ENCODE measurements around the gene CSF1.

The CSF1 gene

DNA sequence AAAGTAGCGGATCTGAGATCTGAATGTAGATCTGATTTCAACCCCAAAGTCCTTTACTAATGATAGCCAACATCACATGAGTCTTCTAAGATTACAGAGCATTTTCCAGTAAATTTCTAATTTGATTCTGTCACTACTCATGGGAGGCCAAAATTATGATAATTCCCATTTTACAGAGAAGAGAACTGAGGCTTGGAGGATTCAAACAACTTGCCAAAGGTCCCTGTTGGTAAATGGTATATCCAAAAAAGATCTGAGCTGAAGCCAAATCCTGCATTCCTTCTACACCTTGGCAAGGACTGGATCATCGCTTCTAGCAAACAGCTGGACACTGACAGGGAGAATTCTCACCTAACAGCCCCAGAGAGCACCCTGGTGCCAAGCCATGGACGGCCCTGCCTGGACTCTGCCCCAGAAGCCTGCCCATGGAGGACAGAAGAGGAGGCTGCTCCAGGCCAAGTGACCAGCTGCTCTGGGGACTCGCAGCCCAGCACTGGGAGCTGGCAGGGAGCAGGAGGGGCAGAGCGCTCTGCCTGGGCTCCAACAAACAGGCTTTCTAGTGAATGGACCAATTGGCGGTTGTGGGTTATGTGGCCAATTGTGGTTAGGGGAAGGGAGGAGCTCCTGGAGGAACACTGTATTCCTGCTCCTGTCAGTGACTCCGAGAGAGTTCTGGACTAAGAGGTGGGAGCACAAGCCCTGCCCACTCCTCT is 6.4 kb upstream of the CSF1 start:
- H3K4me3 ChIP-seq (ENCODE audit: insufficient read length, low read depth) = no peak overlapping the region
- H3K4me1 ChIP-seq (ENCODE audit: insufficient read depth, insufficient read length) = peaks cover 2% of the 10 kb centered on the region
- no peak for DNase-seq (ENCODE audit: low read depth, low spot score)
- H3K27me3 ChIP-seq (ENCODE audit: insufficient read depth, insufficient read length) = peaks cover 37% of the 10 kb centered on the region
- no peak overlapping the region for H3K9ac ChIP-seq (ENCODE audit: insufficient read length, low read depth)
- H3K9me3 ChIP-seq (ENCODE audit: insufficient read depth, low read length) = no peaks in the 10 kb centered on the region
- H3K36me3 ChIP-seq (ENCODE audit: insufficient read depth, insufficient read length, low read length) = no peaks in the 10 kb centered on the region
- TF ChIP-seq YY1 (IDR thresholded peaks at IDR 0.05; ENCODE audit: insufficient read depth, insufficient read length) (no peak), ZNF274 (IDR thresholded peaks at IDR 0.05; ENCODE audit: low read depth, low read length) (no peak), SUZ12 (IDR thresholded peaks at IDR 0.05; ENCODE audit: extremely low read depth, insufficient read depth, insufficient read length) (no peak)

DNA sequence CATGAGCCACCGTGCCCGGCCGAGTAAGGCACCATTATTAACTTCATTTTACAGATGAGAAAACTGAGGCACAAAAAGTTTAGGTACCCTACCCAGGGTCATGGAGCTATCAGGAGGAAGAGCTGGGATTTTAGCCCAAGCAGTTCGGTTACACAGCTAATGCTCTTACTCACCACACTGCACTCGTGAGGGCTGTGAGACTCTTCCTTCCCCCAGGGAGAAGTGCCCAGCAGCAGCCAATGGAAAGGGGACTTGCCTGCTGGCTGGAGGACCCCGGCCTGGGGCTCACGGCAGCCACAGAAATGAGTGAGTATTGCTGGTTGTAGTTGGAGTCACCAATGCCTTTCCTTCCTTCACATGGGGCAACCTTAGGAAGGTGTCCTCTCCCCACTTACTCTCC is 5.2 kb upstream of the CSF1 start:
- no peak for DNase-seq (ENCODE audit: low read depth, low spot score)
- Histone ChIP-seq H3K27me3 (ENCODE audit: insufficient read depth, insufficient read length) (peaks cover 49% of the 10 kb centered on the region), H3K9me3 (ENCODE audit: insufficient read depth, low read length) (no peaks in the 10 kb centered on the region), H3K36me3 (ENCODE audit: insufficient read depth, insufficient read length, low read length) (no peaks in the 10 kb centered on the region), H3K4me1 (ENCODE audit: insufficient read depth, insufficient read length) (peaks cover 6% of the 10 kb centered on the region), H3K4me3 (ENCODE audit: insufficient read length, low read depth) (no peak overlapping the region), H3K9ac (ENCODE audit: insufficient read length, low read depth) (no peak overlapping the region)
- no peak for TF ChIP-seq SUZ12 (IDR thresholded peaks at IDR 0.05; ENCODE audit: extremely low read depth, insufficient read depth, insufficient read length)
- TF ChIP-seq YY1 (IDR thresholded peaks at IDR 0.05; ENCODE audit: insufficient read depth, insufficient read length) = no peak
- TF ChIP-seq ZNF274 (IDR thresholded peaks at IDR 0.05; ENCODE audit: low read depth, low read length) = no peak

DNA sequence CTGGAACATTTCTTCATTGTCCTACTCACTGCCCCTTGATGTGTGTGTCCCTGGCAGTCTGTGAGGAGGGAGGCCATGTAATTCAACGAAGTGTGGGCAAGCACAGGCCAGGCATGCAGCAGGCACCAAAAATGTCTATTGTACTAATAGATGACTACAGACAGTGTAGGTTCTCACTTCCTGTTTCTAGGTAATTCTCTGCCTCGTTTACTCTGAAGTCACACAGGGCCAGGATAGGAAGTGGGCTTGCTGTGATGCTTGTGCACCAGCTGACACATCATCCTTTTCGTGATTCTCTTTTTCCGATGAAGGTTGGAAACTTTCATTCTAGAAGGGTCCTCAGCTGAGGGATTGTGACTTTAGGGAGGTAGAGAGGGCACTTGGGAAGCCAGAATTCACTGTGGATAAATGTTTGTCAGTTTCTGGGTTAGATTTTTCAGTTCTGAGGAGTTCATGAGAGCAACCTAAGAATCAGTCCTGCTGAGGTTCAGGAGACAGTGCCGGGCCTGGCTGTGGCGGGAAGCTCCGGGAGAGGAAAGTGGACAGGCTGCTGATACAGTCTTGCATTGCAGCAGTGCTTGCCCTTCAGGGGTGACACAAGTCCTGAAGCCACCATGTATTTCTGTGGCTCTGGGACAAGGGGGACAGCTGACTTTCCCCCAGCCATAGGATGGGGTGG is 4.3 kb upstream of the CSF1 start:
- H3K4me3 ChIP-seq (ENCODE audit: insufficient read length, low read depth) = no peak overlapping the region
- no peak overlapping the region for H3K9ac ChIP-seq (ENCODE audit: insufficient read length, low read depth)
- H3K4me1 ChIP-seq (ENCODE audit: insufficient read depth, insufficient read length) = peaks cover 6% of the 10 kb centered on the region
- no peaks in the 10 kb centered on the region for H3K9me3 ChIP-seq (ENCODE audit: insufficient read depth, low read length)
- TF ChIP-seq YY1 (IDR thresholded peaks at IDR 0.05; ENCODE audit: insufficient read depth, insufficient read length) (no peak), SUZ12 (IDR thresholded peaks at IDR 0.05; ENCODE audit: extremely low read depth, insufficient read depth, insufficient read length) (no peak), ZNF274 (IDR thresholded peaks at IDR 0.05; ENCODE audit: low read depth, low read length) (no peak)
- DNase-seq (ENCODE audit: low read depth, low spot score) = no peak
- H3K27me3 ChIP-seq (ENCODE audit: insufficient read depth, insufficient read length) = peaks cover 50% of the 10 kb centered on the region
- H3K36me3 ChIP-seq (ENCODE audit: insufficient read depth, insufficient read length, low read length) = no peaks in the 10 kb centered on the region

GRCh38 chr1:109906839-109907180 is 3.8 kb upstream of the CSF1 start:
- H3K9ac ChIP-seq (ENCODE audit: insufficient read length, low read depth) = no peak overlapping the region
- DNase-seq (ENCODE audit: low read depth, low spot score) = no peak
- H3K27me3 ChIP-seq (ENCODE audit: insufficient read depth, insufficient read length) = peaks cover 50% of the 10 kb centered on the region
- H3K9me3 ChIP-seq (ENCODE audit: insufficient read depth, low read length) = no peaks in the 10 kb centered on the region
- no peaks in the 10 kb centered on the region for H3K36me3 ChIP-seq (ENCODE audit: insufficient read depth, insufficient read length, low read length)
- TF ChIP-seq ZNF274 (IDR thresholded peaks at IDR 0.05; ENCODE audit: low read depth, low read length) (no peak), YY1 (IDR thresholded peaks at IDR 0.05; ENCODE audit: insufficient read depth, insufficient read length) (no peak), SUZ12 (IDR thresholded peaks at IDR 0.05; ENCODE audit: extremely low read depth, insufficient read depth, insufficient read length) (no peak)
- peaks cover 8% of the 10 kb centered on the region for H3K4me1 ChIP-seq (ENCODE audit: insufficient read depth, insufficient read length)
- H3K4me3 ChIP-seq (ENCODE audit: insufficient read length, low read depth) = no peak overlapping the region

DNA sequence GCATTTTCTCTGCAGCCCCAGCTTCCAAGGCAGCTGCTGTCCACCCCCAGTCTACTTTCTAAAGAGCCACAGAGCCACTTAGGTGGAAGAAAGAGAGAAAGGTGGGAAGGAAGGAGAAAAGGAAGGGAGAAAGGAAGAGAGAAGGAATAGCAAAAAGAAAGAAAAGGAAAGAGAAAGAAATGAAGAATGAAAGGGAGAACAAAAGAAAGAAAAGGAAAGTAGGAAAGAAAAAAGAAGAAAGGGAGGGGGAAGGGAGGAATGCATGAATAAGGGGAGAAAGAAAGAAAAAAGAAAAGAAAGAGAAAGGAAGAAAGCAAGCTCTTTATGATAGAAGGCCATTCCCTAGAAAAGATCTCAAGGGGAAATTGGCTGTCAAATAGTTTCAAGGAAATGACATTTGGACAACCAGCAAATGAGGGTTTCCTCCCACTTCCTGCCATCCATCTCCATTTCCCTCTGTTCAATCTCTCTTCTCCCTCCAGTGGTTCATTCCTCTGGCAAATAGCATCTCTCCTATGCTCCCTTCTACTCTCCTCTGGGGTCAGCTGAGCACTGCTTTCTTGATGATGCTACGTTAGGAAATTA is 3.4 kb upstream of the CSF1 start:
- no peaks in the 10 kb centered on the region for H3K9me3 ChIP-seq (ENCODE audit: insufficient read depth, low read length)
- no peak for DNase-seq (ENCODE audit: low read depth, low spot score)
- no peaks in the 10 kb centered on the region for H3K36me3 ChIP-seq (ENCODE audit: insufficient read depth, insufficient read length, low read length)
- H3K9ac ChIP-seq (ENCODE audit: insufficient read length, low read depth) = no peak overlapping the region
- TF ChIP-seq ZNF274 (IDR thresholded peaks at IDR 0.05; ENCODE audit: low read depth, low read length) (no peak), SUZ12 (IDR thresholded peaks at IDR 0.05; ENCODE audit: extremely low read depth, insufficient read depth, insufficient read length) (no peak), YY1 (IDR thresholded peaks at IDR 0.05; ENCODE audit: insufficient read depth, insufficient read length) (no peak)
- peaks cover 12% of the 10 kb centered on the region for H3K4me1 ChIP-seq (ENCODE audit: insufficient read depth, insufficient read length)
- no peak overlapping the region for H3K4me3 ChIP-seq (ENCODE audit: insufficient read length, low read depth)
- H3K27me3 ChIP-seq (ENCODE audit: insufficient read depth, insufficient read length) = peaks cover 50% of the 10 kb centered on the region

DNA sequence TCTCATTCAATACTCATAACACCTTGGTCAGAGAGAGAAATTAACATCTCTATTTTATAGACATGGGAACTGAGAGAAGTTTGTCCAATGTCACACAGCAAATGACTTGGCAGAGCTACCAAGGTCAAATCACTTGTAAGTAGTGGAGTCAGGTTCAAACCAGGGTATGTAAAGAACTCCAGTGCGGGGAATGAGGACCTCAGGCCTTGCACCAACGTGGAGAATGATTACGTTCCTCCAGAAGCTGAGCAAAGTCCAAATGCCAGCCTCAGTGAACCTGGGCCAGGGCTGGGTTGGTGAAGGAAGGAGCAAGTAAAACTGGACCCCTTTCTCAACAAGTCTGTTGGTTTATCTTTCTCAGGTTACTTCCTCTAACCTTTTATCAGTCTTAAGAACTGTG is 1.8 kb upstream of the CSF1 start:
- Histone ChIP-seq H3K27me3 (ENCODE audit: insufficient read depth, insufficient read length) (peaks cover 50% of the 10 kb centered on the region), H3K9ac (ENCODE audit: insufficient read length, low read depth) (no peak overlapping the region)

DNA sequence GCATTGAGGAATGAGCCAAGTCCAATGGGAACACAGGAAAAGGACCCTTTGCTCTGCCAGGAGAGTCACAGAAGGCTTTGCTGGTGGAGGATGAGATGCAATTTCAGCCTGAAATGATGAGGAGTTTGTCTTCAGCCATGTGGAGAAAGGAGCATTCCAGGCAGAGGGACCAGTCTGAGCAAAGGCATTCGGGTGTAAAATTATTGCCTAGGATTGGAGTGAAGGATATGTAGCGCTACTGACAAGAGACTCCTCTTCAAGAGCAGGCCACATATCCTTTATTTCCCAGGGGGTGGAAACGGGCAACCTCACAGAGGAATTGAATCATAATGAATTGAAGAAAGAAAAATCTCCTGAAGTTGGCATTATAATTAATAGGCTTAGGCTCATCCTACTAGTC is 1.1 kb upstream of the CSF1 start:
- H3K9ac ChIP-seq (ENCODE audit: insufficient read length, low read depth) = no peak overlapping the region
- H3K27me3 ChIP-seq (ENCODE audit: insufficient read depth, insufficient read length) = peaks cover 50% of the 10 kb centered on the region
- peaks cover 18% of the 10 kb centered on the region for H3K36me3 ChIP-seq (ENCODE audit: insufficient read depth, insufficient read length, low read length)
- H3K9me3 ChIP-seq (ENCODE audit: insufficient read depth, low read length) = no peaks in the 10 kb centered on the region
- no peak for TF ChIP-seq YY1 (IDR thresholded peaks at IDR 0.05; ENCODE audit: insufficient read depth, insufficient read length)
- no peak for TF ChIP-seq SUZ12 (IDR thresholded peaks at IDR 0.05; ENCODE audit: extremely low read depth, insufficient read depth, insufficient read length)
- DNase-seq (ENCODE audit: low read depth, low spot score) = no peak
- H3K4me3 ChIP-seq (ENCODE audit: insufficient read length, low read depth) = no peak overlapping the region
- peaks cover 13% of the 10 kb centered on the region for H3K4me1 ChIP-seq (ENCODE audit: insufficient read depth, insufficient read length)

More for the DNA sequence above, 1.8 kb upstream of the CSF1 start:
- peaks cover 10% of the 10 kb centered on the region for H3K36me3 ChIP-seq (ENCODE audit: insufficient read depth, insufficient read length, low read length)
- no peaks in the 10 kb centered on the region for H3K9me3 ChIP-seq (ENCODE audit: insufficient read depth, low read length)
- no peak for DNase-seq (ENCODE audit: low read depth, low spot score)
- no peak overlapping the region for H3K4me3 ChIP-seq (ENCODE audit: insufficient read length, low read depth)
- TF ChIP-seq ZNF274 (IDR thresholded peaks at IDR 0.05; ENCODE audit: low read depth, low read length) = no peak
- no peak for TF ChIP-seq YY1 (IDR thresholded peaks at IDR 0.05; ENCODE audit: insufficient read depth, insufficient read length)
- TF ChIP-seq SUZ12 (IDR thresholded peaks at IDR 0.05; ENCODE audit: extremely low read depth, insufficient read depth, insufficient read length) = no peak
- peaks cover 13% of the 10 kb centered on the region for H3K4me1 ChIP-seq (ENCODE audit: insufficient read depth, insufficient read length)
